Gastroesophageal sphincter (tissue), 3 donors: Measurements from ENCODE around the gene NBPF15.
"Not testable (repeated sequence)": the region's sequence is repeated elsewhere in the genome, so short reads cannot be mapped to it uniquely, and the experiment has no call there.

Source experiments
- POLR2A ChIP-seq, 2 donors: fragments of 450-650 bp; IDR thresholded peaks; one replicate each; pipeline ENCODE4 v1.6.1; 2017; ENCODE audit warnings: antibody characterized with exemption in 2 of 2, mild to moderate bottlenecking in 2 of 2, moderate library complexity in 1 of 2
- POLR2AphosphoS5 ChIP-seq: sonication (generic); formaldehyde crosslinking; IDR thresholded peaks from one replicate; pipeline ENCODE4 v1.6.1; 2017; ENCODE audit warnings: antibody characterized with exemption
- TF ChIP-seq, protein P1 (sequence below), 4 experiments: fragments of 200-600 bp in 2 of 4; fragments of 450-650 bp in 2 of 4; sonication (generic) in 1 of 4; IDR thresholded peaks; one replicate each; pipeline ENCODE4 v1.5.1; 2017 to 2019; ENCODE audit warnings: antibody characterized with exemption in 4 of 4, mild to moderate bottlenecking in 2 of 4, moderate library complexity in 2 of 4

GRCh38 chr1:144461136-144461759 is at the start of gene NBPF15:
- peak; percentile 54 for TF ChIP-seq POLR2AphosphoS5
- TF ChIP-seq, protein P1, sequence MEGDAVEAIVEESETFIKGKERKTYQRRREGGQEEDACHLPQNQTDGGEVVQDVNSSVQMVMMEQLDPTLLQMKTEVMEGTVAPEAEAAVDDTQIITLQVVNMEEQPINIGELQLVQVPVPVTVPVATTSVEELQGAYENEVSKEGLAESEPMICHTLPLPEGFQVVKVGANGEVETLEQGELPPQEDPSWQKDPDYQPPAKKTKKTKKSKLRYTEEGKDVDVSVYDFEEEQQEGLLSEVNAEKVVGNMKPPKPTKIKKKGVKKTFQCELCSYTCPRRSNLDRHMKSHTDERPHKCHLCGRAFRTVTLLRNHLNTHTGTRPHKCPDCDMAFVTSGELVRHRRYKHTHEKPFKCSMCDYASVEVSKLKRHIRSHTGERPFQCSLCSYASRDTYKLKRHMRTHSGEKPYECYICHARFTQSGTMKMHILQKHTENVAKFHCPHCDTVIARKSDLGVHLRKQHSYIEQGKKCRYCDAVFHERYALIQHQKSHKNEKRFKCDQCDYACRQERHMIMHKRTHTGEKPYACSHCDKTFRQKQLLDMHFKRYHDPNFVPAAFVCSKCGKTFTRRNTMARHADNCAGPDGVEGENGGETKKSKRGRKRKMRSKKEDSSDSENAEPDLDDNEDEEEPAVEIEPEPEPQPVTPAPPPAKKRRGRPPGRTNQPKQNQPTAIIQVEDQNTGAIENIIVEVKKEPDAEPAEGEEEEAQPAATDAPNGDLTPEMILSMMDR (IDR thresholded peaks at IDR 0.05) = not testable (repeated sequence)
- peak; percentile 27 to 40 for TF ChIP-seq POLR2A (IDR thresholded peaks at IDR 0.05)
